Nucleus accumbens (tissue), 56 donors: ENCODE results near the gene EEF1A1.
"Not testable (repeated sequence)": the region's sequence is repeated elsewhere in the genome, so short reads cannot be mapped to it uniquely, and the experiment has no call there.

Experiments used
- DNase-seq, 56 donors: peaks; one replicate each; lab custom pipeline; 2025; lab: John Stamatoyannopoulos, UW

Gene EEF1A1

GRCh38 chr6:73508776-73509175 is 12.1 kb downstream of the EEF1A1 start:
- DNase-seq, result no peak

- no peak for DNase-seq
These were observed 14.6 kb downstream of the EEF1A1 start for GRCh38 chr6:73506246-73506645.

- DNase-seq, result not testable (repeated sequence)
These were observed 15.1 kb downstream of the EEF1A1 start for GRCh38 chr6:73505705-73506104.

GRCh38 chr6:73505142-73505541 is 15.7 kb downstream of the EEF1A1 start:
- DNase-seq, result no peak

- DNase-seq, result no peak
These were observed 16.7 kb downstream of the EEF1A1 start for GRCh38 chr6:73504160-73504559.

GRCh38 chr6:73503027-73503772 is 17.6 kb downstream of the EEF1A1 start:
- DNase-seq, result no peak

GRCh38 chr6:73497915-73498314 is 22.9 kb downstream of the EEF1A1 start:
- no peak for DNase-seq

GRCh38 chr6:73491377-73491776 is 29.5 kb downstream of the EEF1A1 start:
- no peak for DNase-seq

GRCh38 chr6:73487473-73487872 is 33.4 kb downstream of the EEF1A1 start:
- DNase-seq, result no peak

GRCh38 chr6:73484438-73484837 is 36.4 kb downstream of the EEF1A1 start:
- DNase-seq, result no peak

GRCh38 chr6:73481969-73482368 is 38.9 kb downstream of the EEF1A1 start:
- DNase-seq, result no peak

- DNase-seq, result no peak
These were observed 43.4 kb downstream of the EEF1A1 start for GRCh38 chr6:73477407-73477806.

- no peak for DNase-seq
These were observed 44.1 kb downstream of the EEF1A1 start for GRCh38 chr6:73476723-73477122.

GRCh38 chr6:73471686-73472290 is 49.0 kb downstream of the EEF1A1 start:
- no peak for DNase-seq
